ENCODE data around the gene SATL1. TPM values are rescaled to one million over a fixed set of nuclear protein-coding genes. Genes with fewer than 3 reads are reported as not detected.
"Not testable (repeated sequence)": the region's sequence is repeated elsewhere in the genome, so short reads cannot be mapped to it uniquely, and the experiment has no call there.

Gene SATL1
- not detected for total RNA-seq

- Histone ChIP-seq H3K36me3 (no peaks in the 10 kb centered on the region), H3K27ac (no peak within 1 kb of the TSS), H3K4me1 (peaks cover 0 to 5% of the 10 kb centered on the region in 2 donors), H3K4me3 (peak within 1 kb of the TSS; percentile 48 to 61 (median 56)), H3K27me3 (no peaks in the 10 kb centered on the region), H3K9me3 (no peaks in the 10 kb centered on the region)
- intact Hi-C loops (cut with DNase I; ENCODE audit: low total_unique reads): no loop called here
- in situ Hi-C loops (cut with MboI; ENCODE audit: low sequenced_read_pairs in 4 of 4): no loop called here
- ATAC-seq (peak in 1 of 2 donors; percentile 33), DNase-seq (no peak)
- TF ChIP-seq CTCF (IDR thresholded peaks at IDR 0.05 in 4 of 5, conservative IDR thresholded peaks at IDR 0.05 in 1 of 5): no peak
- no peak for TF ChIP-seq POLR2A (IDR thresholded peaks at IDR 0.05)
Measured at GRCh38 chrX:85243761-85244449, at the start of gene SATL1, which contains the start of gene ZNF711. Gene SATL1, minus strand, starts transcription at chrX:85243779. Its CDS starts 134,811 bp downstream, at chrX:85108968. Gene ZNF711, plus strand, starts transcription at chrX:85243991. Its CDS starts 3,582 bp downstream, at chrX:85247573.

GRCh38 chrX:85288992-85289723 is 45.6 kb upstream of the SATL1 start:
- no peak for DNase-seq
- intact Hi-C loops (cut with DNase I; ENCODE audit: low total_unique reads): no loop called here
- H3K4me3 ChIP-seq: no peak overlapping the region
- H3K27ac ChIP-seq: no peak overlapping the region
- H3K36me3 ChIP-seq: no peaks in the 10 kb centered on the region
- TF ChIP-seq CTCF (IDR thresholded peaks at IDR 0.05 in 4 of 5, conservative IDR thresholded peaks at IDR 0.05 in 1 of 5) (no peak), POLR2A (IDR thresholded peaks at IDR 0.05) (no peak)
- no peaks in the 10 kb centered on the region for H3K27me3 ChIP-seq
- ATAC-seq: no peak
- in situ Hi-C loops (cut with MboI; ENCODE audit: low sequenced_read_pairs in 4 of 4): no loop called here
- H3K9me3 ChIP-seq: no peaks in the 10 kb centered on the region
- no peaks in the 10 kb centered on the region for H3K4me1 ChIP-seq

GRCh38 chrX:85285286-85285685 is 41.7 kb upstream of the SATL1 start:
- ATAC-seq; DNase-seq; H3K27me3 ChIP-seq; in situ Hi-C loops (cut with MboI; ENCODE audit: low sequenced_read_pairs in 4 of 4); H3K4me3 ChIP-seq; H3K27ac ChIP-seq; H3K4me1 ChIP-seq; H3K36me3 ChIP-seq; H3K9me3 ChIP-seq; intact Hi-C loops (cut with DNase I; ENCODE audit: low total_unique reads): not testable (repeated sequence)

GRCh38 chrX:85244450-85245211 is 1.1 kb upstream of the SATL1 start:
- ATAC-seq: no peak

More at GRCh38 chrX:85244450-85245211, 1.1 kb upstream of the SATL1 start:
- no peaks in the 10 kb centered on the region for H3K9me3 ChIP-seq
- in situ Hi-C loops (cut with MboI; ENCODE audit: low sequenced_read_pairs in 4 of 4) (no loop called here), intact Hi-C loops (cut with DNase I; ENCODE audit: low total_unique reads) (no loop called here)
- H3K4me1 ChIP-seq: peaks cover 0 to 5% of the 10 kb centered on the region in 2 donors
- H3K4me3 ChIP-seq: peak overlapping the region; percentile 48 to 61 (median 56)
- TF ChIP-seq CTCF (IDR thresholded peaks at IDR 0.05 in 4 of 5, conservative IDR thresholded peaks at IDR 0.05 in 1 of 5) (no peak), POLR2A (IDR thresholded peaks at IDR 0.05) (no peak)
- H3K36me3 ChIP-seq: no peaks in the 10 kb centered on the region
- no peaks in the 10 kb centered on the region for H3K27me3 ChIP-seq
- no peak overlapping the region for H3K27ac ChIP-seq
- DNase-seq: no peak
